Epithelial cell of proximal tubule (primary cell): ENCODE measurements around the gene POC5. TPM values are rescaled to one million over a fixed set of nuclear protein-coding genes. Genes with fewer than 3 reads are reported as not detected.

Experiments
- DNase-seq: peaks from one replicate; pipeline ENCODE4 v3.0.0-alpha.2; 2011; ENCODE audit warnings: low read depth
- H3K4me3 ChIP-seq: 2 replicates; pipeline ENCODE4 v1.5.1; 2011; ENCODE audit warnings: low read depth, mild to moderate bottlenecking, low read length
- CTCF ChIP-seq: conservative IDR thresholded peaks from 2 replicates; pipeline ENCODE4 v1.5.1; 2012; ENCODE audit warnings: low read depth, mild to moderate bottlenecking, low read length
- total RNA-seq: library from RNA; depleted of rRNA; stranded (reverse); fragments of >200 nt; gene quantifications from 2 replicates; pipeline ENCODE4 v1.2.3, GENCODE V29; 2015

POC5 gene
- total RNA-seq, 1 donor from 2014 or later = 13.7 TPM

- no peak overlapping the region for H3K4me3 ChIP-seq
- DNase-seq = no peak
- TF ChIP-seq CTCF = no peak
Observed at GRCh38 chr5:75648712-75649111, 68.5 kb downstream of the POC5 start.

- no peak for DNase-seq
- TF ChIP-seq CTCF = no peak
- H3K4me3 ChIP-seq = no peak overlapping the region
Observed at GRCh38 chr5:75640826-75641225, 76.4 kb downstream of the POC5 start.

GRCh38 chr5:75640395-75640794 is 76.8 kb downstream of the POC5 start:
- H3K4me3 ChIP-seq = no peak overlapping the region
- peak; percentile 70 for DNase-seq
- no peak for TF ChIP-seq CTCF

- no peak for DNase-seq
- no peak overlapping the region for H3K4me3 ChIP-seq
- TF ChIP-seq CTCF = no peak
Observed at GRCh38 chr5:75639535-75640311, 77.5 kb downstream of the POC5 start.

GRCh38 chr5:75637949-75638348 is 79.3 kb downstream of the POC5 start:
- no peak overlapping the region for H3K4me3 ChIP-seq
- no peak for TF ChIP-seq CTCF
- no peak for DNase-seq

- H3K4me3 ChIP-seq = no peak overlapping the region
- no peak for DNase-seq
- no peak for TF ChIP-seq CTCF
Observed at GRCh38 chr5:75632321-75632720, 84.9 kb downstream of the POC5 start.

GRCh38 chr5:75630875-75631274 is 86.4 kb downstream of the POC5 start:
- no peak for TF ChIP-seq CTCF
- DNase-seq = no peak
- H3K4me3 ChIP-seq = no peak overlapping the region
